GM23338 (cell line): ENCODE results near the gene DPYD. TPM values are rescaled to one million over a fixed set of nuclear protein-coding genes. Genes with fewer than 3 reads are reported as not detected.

ENCODE experiments used
- ATAC-seq: fragments of 200-7000 bp; cut with Tn5 transposase; 3 replicates; pipeline ENCODE4 v1.9.1; 2020
- DNase-seq: peaks from one replicate; pipeline ENCODE4 v3.0.0-alpha.2; 2015; ENCODE audit warnings: low spot score
- H2AFZ ChIP-seq: fragments of 200-600 bp; sonication (generic); 2 replicates; pipeline ENCODE4 v1.8.0; 2016; ENCODE audit warnings: antibody characterized with exemption, mild to moderate bottlenecking, moderate library complexity
- H3F3A ChIP-seq: fragments of 200-600 bp; sonication (generic); replicated peaks from 2 replicates; pipeline ENCODE4 v1.8.0; 2017; ENCODE audit warnings: antibody characterized with exemption, mixed run types, low read depth
- H3K27ac ChIP-seq: fragments of 200-600 bp; sonication (generic); 2 replicates; pipeline ENCODE4 v1.6.1; 2016; ENCODE audit warnings: low read depth
- H3K27me3 ChIP-seq: fragments of 200-600 bp; sonication (generic); 2 replicates; pipeline ENCODE4 v1.8.0; 2016; ENCODE audit warnings: mild to moderate bottlenecking, mixed run types, moderate library complexity; ENCODE audit not compliant: insufficient read depth
- H3K36me3 ChIP-seq: fragments of 200-600 bp; sonication (generic); 2 replicates; pipeline ENCODE4 v1.8.0; 2016; ENCODE audit warnings: mild to moderate bottlenecking; ENCODE audit not compliant: insufficient read depth
- H3K4me1 ChIP-seq: fragments of 200-600 bp; sonication (generic); 2 replicates; pipeline ENCODE4 v1.8.0; 2016; ENCODE audit warnings: mild to moderate bottlenecking, moderate library complexity; ENCODE audit not compliant: insufficient read depth
- H3K4me2 ChIP-seq: fragments of 200-600 bp; sonication (generic); 2 replicates; pipeline ENCODE4 v1.7.1; 2017; ENCODE audit warnings: mixed run types
- H3K4me3 ChIP-seq: fragments of 200-600 bp; sonication (generic); 2 replicates; pipeline ENCODE4 v1.6.1; 2016; ENCODE audit warnings: mixed run types
- H3K79me2 ChIP-seq: fragments of 200-600 bp; sonication (generic); replicated peaks from 2 replicates; pipeline ENCODE4 v1.8.0; 2017; ENCODE audit warnings: mild to moderate bottlenecking; ENCODE audit not compliant: insufficient read depth
- H3K9me2 ChIP-seq: fragments of 200-600 bp; sonication (generic); 2 replicates; pipeline ENCODE4 v1.8.0; 2017; ENCODE audit not compliant: insufficient read depth
- H4K20me1 ChIP-seq: fragments of 200-600 bp; sonication (generic); replicated peaks from 2 replicates; pipeline ENCODE4 v1.8.0; 2017; ENCODE audit warnings: mild to moderate bottlenecking; ENCODE audit not compliant: insufficient read depth
- H3K27ac Mint-ChIP-seq: 2 replicates; pipeline ENCODE4 v1.8.0; 2020; ENCODE audit warnings: inconsistent platforms, mild to moderate bottlenecking, moderate library complexity, mixed read lengths
- H3K27me3 Mint-ChIP-seq: 3 replicates; pipeline ENCODE4 v1.8.0; 2022; ENCODE audit warnings: low read depth, mild to moderate bottlenecking, moderate library complexity, mixed read lengths, inconsistent platforms; ENCODE audit not compliant: insufficient read depth, poor library complexity
- H3K36me3 Mint-ChIP-seq: 3 replicates; pipeline ENCODE4 v1.8.0; 2021; ENCODE audit warnings: low read depth, mild to moderate bottlenecking, inconsistent platforms, moderate library complexity, mixed read lengths
- H3K4me1 Mint-ChIP-seq: 3 replicates; pipeline ENCODE4 v1.8.0; 2020; ENCODE audit warnings: mild to moderate bottlenecking, inconsistent platforms, mixed read lengths
- H3K4me3 Mint-ChIP-seq: 3 replicates; pipeline ENCODE4 v1.8.0; 2021; ENCODE audit warnings: moderate library complexity, mild to moderate bottlenecking, inconsistent platforms, mixed read lengths
- H3K9me3 Mint-ChIP-seq: 3 replicates; pipeline ENCODE4 v1.8.0; 2020; ENCODE audit warnings: moderate library complexity, mild to moderate bottlenecking, inconsistent platforms, mixed read lengths
- CREB1 ChIP-seq: fragments of 250-450 bp; sonication (Bioruptor Pico); IDR thresholded peaks from 2 replicates; pipeline ENCODE4 v1.5.0; 2020; ENCODE audit warnings: low read depth, mild to moderate bottlenecking, moderate library complexity
- ETS1 ChIP-seq: IDR thresholded peaks from 2 replicates; pipeline ENCODE4 v1.6.1; 2016; ENCODE audit warnings: antibody characterized with exemption
- EZH2 ChIP-seq: fragments of 200-600 bp; sonication (generic); IDR thresholded peaks from one replicate; pipeline ENCODE4 v1.8.0; 2017; ENCODE audit warnings: antibody characterized with exemption, mild to moderate bottlenecking, low read depth; ENCODE audit not compliant: unreplicated experiment
- EZH2phosphoT487 ChIP-seq: fragments of 200-600 bp; sonication (generic); IDR thresholded peaks from one replicate; pipeline ENCODE4 v1.8.1; 2018; ENCODE audit warnings: antibody characterized with exemption; ENCODE audit not compliant: unreplicated experiment
- JUNB ChIP-seq: IDR thresholded peaks from one replicate; pipeline ENCODE4 v1.6.1; 2016; ENCODE audit warnings: antibody characterized with exemption; ENCODE audit not compliant: unreplicated experiment
- NANOG ChIP-seq: IDR thresholded peaks from 2 replicates; pipeline ENCODE4 v1.6.1; 2016; ENCODE audit warnings: antibody characterized with exemption, borderline replicate concordance
- POLR2AphosphoS5 ChIP-seq: IDR thresholded peaks from 2 replicates; pipeline ENCODE4 v1.6.1; 2016; ENCODE audit warnings: antibody characterized with exemption, low read depth
- STAT1 ChIP-seq: IDR thresholded peaks from one replicate; pipeline ENCODE4 v1.6.1; 2016; ENCODE audit warnings: antibody characterized with exemption; ENCODE audit not compliant: unreplicated experiment
- ZNF114 ChIP-seq: fragments of 250-450 bp; sonication (Bioruptor Pico); IDR thresholded peaks from 2 replicates; pipeline ENCODE4 v1.5.0; 2020; ENCODE audit warnings: mild to moderate bottlenecking, moderate library complexity
- ZNF462 ChIP-seq: fragments of 250-450 bp; sonication (Bioruptor Pico); IDR thresholded peaks from 2 replicates; pipeline ENCODE4 v1.5.0; 2020; ENCODE audit warnings: mild to moderate bottlenecking, moderate library complexity
- polyA plus RNA-seq: library from polyadenylated mRNA; unstranded; fragments of >200 nt; fragmentation: Nextera tagmentation; extraction: Ambion mirVana; gene quantifications from 2 replicates; pipeline ENCODE4 v1.2.1, GENCODE V29; 2016
- total RNA-seq: library from RNA; depleted of rRNA; stranded (reverse); fragments of >200 nt; shearing (Covaris generic); gene quantifications from 2 replicates; pipeline ENCODE4 v1.2.3, GENCODE V29; 2014
- TF ChIP-seq, protein P1 (sequence below): IDR thresholded peaks from one replicate; pipeline ENCODE4 v1.6.1; 2018; ENCODE audit warnings: antibody characterized with exemption; ENCODE audit not compliant: unreplicated experiment

DPYD gene
- total and polyA plus RNA-seq, 2 experiments from 2014 or later, result 0.50 to 1.6 TPM

- TF ChIP-seq, protein P1, sequence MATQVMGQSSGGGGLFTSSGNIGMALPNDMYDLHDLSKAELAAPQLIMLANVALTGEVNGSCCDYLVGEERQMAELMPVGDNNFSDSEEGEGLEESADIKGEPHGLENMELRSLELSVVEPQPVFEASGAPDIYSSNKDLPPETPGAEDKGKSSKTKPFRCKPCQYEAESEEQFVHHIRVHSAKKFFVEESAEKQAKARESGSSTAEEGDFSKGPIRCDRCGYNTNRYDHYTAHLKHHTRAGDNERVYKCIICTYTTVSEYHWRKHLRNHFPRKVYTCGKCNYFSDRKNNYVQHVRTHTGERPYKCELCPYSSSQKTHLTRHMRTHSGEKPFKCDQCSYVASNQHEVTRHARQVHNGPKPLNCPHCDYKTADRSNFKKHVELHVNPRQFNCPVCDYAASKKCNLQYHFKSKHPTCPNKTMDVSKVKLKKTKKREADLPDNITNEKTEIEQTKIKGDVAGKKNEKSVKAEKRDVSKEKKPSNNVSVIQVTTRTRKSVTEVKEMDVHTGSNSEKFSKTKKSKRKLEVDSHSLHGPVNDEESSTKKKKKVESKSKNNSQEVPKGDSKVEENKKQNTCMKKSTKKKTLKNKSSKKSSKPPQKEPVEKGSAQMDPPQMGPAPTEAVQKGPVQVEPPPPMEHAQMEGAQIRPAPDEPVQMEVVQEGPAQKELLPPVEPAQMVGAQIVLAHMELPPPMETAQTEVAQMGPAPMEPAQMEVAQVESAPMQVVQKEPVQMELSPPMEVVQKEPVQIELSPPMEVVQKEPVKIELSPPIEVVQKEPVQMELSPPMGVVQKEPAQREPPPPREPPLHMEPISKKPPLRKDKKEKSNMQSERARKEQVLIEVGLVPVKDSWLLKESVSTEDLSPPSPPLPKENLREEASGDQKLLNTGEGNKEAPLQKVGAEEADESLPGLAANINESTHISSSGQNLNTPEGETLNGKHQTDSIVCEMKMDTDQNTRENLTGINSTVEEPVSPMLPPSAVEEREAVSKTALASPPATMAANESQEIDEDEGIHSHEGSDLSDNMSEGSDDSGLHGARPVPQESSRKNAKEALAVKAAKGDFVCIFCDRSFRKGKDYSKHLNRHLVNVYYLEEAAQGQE, result no peak
These were observed 886.2 kb downstream of the DPYD start (continued) for GRCh38 chr1:97034651-97035050.

DNA sequence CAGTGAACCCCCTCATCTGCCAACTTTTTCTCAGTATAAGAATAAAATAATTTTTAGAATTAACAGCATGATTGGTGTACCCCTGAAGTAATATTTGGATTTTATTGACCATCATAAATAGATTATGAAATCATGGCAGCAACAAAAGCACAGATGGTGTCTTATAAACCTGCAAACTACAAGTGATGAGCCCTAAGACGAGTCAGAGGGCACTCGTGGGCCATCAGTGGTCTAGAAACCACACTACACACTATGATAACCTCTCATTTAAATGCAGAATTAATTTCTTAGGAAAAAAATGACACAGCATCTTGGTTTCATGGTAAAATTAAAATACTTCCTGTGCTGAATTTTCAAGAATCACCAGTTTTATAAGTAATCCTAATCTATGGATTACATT lies 886.9 kb downstream of the DPYD start:
- H3K36me3 Mint-ChIP-seq, result no peaks in the 10 kb centered on the region
- Histone ChIP-seq H3K9me2 (no peaks in the 10 kb centered on the region), H3K4me1 (no peaks in the 10 kb centered on the region), H3F3A (no peaks in the 10 kb centered on the region), H3K27me3 (no peaks in the 10 kb centered on the region), H2AFZ (no peak overlapping the region), H3K36me3 (no peaks in the 10 kb centered on the region), H3K27ac (no peak overlapping the region), H3K79me2 (no peaks in the 10 kb centered on the region), H4K20me1 (no peaks in the 10 kb centered on the region), H3K4me3 (no peak overlapping the region), H3K4me2 (no peak overlapping the region)
- H3K4me1 Mint-ChIP-seq, result no peaks in the 10 kb centered on the region
- no peak overlapping the region for H3K27ac Mint-ChIP-seq
- H3K9me3 Mint-ChIP-seq, result peaks cover 5% of the 10 kb centered on the region; the same call in 1 of the 3 replicates
- DNase-seq (no peak), ATAC-seq (no peak)
- H3K4me3 Mint-ChIP-seq, result no peak overlapping the region
- peaks cover 2% of the 10 kb centered on the region for H3K27me3 Mint-ChIP-seq
- TF ChIP-seq NANOG (no peak), EZH2 (no peak), ZNF114 (CRISPR knock-in tag) (no peak), POLR2AphosphoS5 (no peak), EZH2phosphoT487 (no peak), CREB1 (CRISPR knock-in tag) (no peak), JUNB (no peak), ZNF462 (CRISPR knock-in tag) (no peak), ETS1 (no peak), STAT1 (no peak)
- TF ChIP-seq, protein P1, result no peak
